Measurements from ENCODE around the gene DDX5.

The DDX5 gene

GRCh38 chr17:64551461-64551860 lies 45.4 kb upstream of the DDX5 start:
- no peak for ATAC-seq
- TF ChIP-seq TSHZ2 (CRISPR knock-in tag; IDR thresholded peaks at IDR 0.05), result no peak
- no peak for TF ChIP-seq ZNF70 (CRISPR knock-in tag; IDR thresholded peaks at IDR 0.05)
- no peak for TF ChIP-seq POU6F1 (CRISPR knock-in tag; IDR thresholded peaks at IDR 0.05; ENCODE audit: borderline replicate concordance, low read depth)
- TF ChIP-seq ZNF8 (CRISPR knock-in tag; IDR thresholded peaks at IDR 0.05), result no peak
- TF ChIP-seq ZNF565 (CRISPR knock-in tag; conservative IDR thresholded peaks at IDR 0.05; ENCODE audit: low read depth), result no peak
- no peak for TF ChIP-seq GLIS3 (CRISPR knock-in tag; IDR thresholded peaks at IDR 0.05)
- TF ChIP-seq CSRNP3 (CRISPR knock-in tag; IDR thresholded peaks at IDR 0.05), result no peak
- TF ChIP-seq PATZ1 (CRISPR knock-in tag; IDR thresholded peaks at IDR 0.05; ENCODE audit: borderline replicate concordance), result no peak
- no peak for TF ChIP-seq BACH2 (CRISPR knock-in tag; IDR thresholded peaks at IDR 0.05; ENCODE audit: borderline replicate concordance)
- TF ChIP-seq ESRRG (CRISPR knock-in tag; IDR thresholded peaks at IDR 0.05), result no peak
- TF ChIP-seq ZFP3 (CRISPR knock-in tag; IDR thresholded peaks at IDR 0.05), result no peak
- no peak for TF ChIP-seq RARB (CRISPR knock-in tag; IDR thresholded peaks at IDR 0.05)
- no peak for TF ChIP-seq ISL1 (CRISPR knock-in tag; IDR thresholded peaks at IDR 0.05)
- no peak for TF ChIP-seq TOX (CRISPR knock-in tag; IDR thresholded peaks at IDR 0.05; ENCODE audit: borderline replicate concordance)
- no peak for TF ChIP-seq CSDC2 (CRISPR knock-in tag; IDR thresholded peaks at IDR 0.05)

GRCh38 chr17:64547319-64547718 lies 41.2 kb upstream of the DDX5 start:
- ATAC-seq, result no peak
- TF ChIP-seq GLIS3 (CRISPR knock-in tag; IDR thresholded peaks at IDR 0.05), result no peak
- TF ChIP-seq ARNTL (CRISPR knock-in tag; IDR thresholded peaks at IDR 0.05; ENCODE audit: borderline replicate concordance, low read depth), result no peak
- no peak for TF ChIP-seq CSDC2 (CRISPR knock-in tag; IDR thresholded peaks at IDR 0.05)
- TF ChIP-seq POU6F1 (CRISPR knock-in tag; IDR thresholded peaks at IDR 0.05; ENCODE audit: borderline replicate concordance, low read depth), result no peak
- TF ChIP-seq ZC3H10 (CRISPR knock-in tag; IDR thresholded peaks at IDR 0.05), result no peak
- TF ChIP-seq CSRNP3 (CRISPR knock-in tag; IDR thresholded peaks at IDR 0.05), result no peak

- TF ChIP-seq POU6F1 (CRISPR knock-in tag; IDR thresholded peaks at IDR 0.05; ENCODE audit: borderline replicate concordance, low read depth), result no peak
- TF ChIP-seq CSDC2 (CRISPR knock-in tag; IDR thresholded peaks at IDR 0.05), result no peak
- TF ChIP-seq ZNF565 (CRISPR knock-in tag; conservative IDR thresholded peaks at IDR 0.05; ENCODE audit: low read depth), result no peak
- no peak for ATAC-seq
Measured at GRCh38 chr17:64546716-64547115, 40.6 kb upstream of the DDX5 start.
